ENCODE results near the gene KDM4C.
A peak's percentile ranks its signal among the peaks of the same experiment; 100 is the strongest.

Gene KDM4C

GRCh38 chr9:7108936-7109335 is 351.2 kb downstream of the KDM4C start:
- DNase-seq (ENCODE audit: low read depth, low spot score): no peak
- no peak for TF ChIP-seq CTCF (IDR thresholded peaks at IDR 0.05; ENCODE audit: insufficient read depth, low read length, missing control alignments)
- ChIA-PET POLR2A (no interaction called here), CTCF (no interaction called here)
- no peak overlapping the region for H3K4me3 ChIP-seq (ENCODE audit: low read depth, low read length)

- no peak for DNase-seq (ENCODE audit: low read depth, low spot score)
- H3K4me3 ChIP-seq (ENCODE audit: low read depth, low read length): no peak overlapping the region
- ChIA-PET CTCF (no interaction called here), POLR2A (no interaction called here)
- TF ChIP-seq CTCF (IDR thresholded peaks at IDR 0.05; ENCODE audit: insufficient read depth, low read length, missing control alignments): no peak
Observed at GRCh38 chr9:7111413-7111812, 353.6 kb downstream of the KDM4C start.

DNA sequence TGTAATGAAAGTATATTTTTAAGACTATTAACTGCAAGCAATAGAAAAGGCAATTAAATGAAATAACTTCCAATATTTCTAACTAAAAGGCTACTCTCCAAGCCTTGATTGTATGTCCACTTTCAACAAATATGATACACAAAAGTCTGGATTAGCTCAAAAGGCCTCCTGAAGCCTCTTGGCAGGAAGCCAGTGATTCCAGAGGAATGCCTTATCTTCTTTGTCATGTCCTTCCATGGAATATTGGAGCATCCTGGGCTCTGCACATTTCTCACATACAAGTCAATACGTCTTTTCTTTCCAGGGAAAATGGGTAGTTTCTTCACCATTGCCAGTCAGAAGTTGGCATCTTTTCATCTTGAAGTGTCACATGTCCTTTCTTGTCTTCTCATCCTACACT is 357.8 kb downstream of the KDM4C start:
- ChIA-PET CTCF (no interaction called here), POLR2A (no interaction called here)
- DNase-seq (ENCODE audit: low read depth, low spot score): no peak
- TF ChIP-seq CTCF (IDR thresholded peaks at IDR 0.05; ENCODE audit: insufficient read depth, low read length, missing control alignments): no peak
- no peak overlapping the region for H3K4me3 ChIP-seq (ENCODE audit: low read depth, low read length)

DNA sequence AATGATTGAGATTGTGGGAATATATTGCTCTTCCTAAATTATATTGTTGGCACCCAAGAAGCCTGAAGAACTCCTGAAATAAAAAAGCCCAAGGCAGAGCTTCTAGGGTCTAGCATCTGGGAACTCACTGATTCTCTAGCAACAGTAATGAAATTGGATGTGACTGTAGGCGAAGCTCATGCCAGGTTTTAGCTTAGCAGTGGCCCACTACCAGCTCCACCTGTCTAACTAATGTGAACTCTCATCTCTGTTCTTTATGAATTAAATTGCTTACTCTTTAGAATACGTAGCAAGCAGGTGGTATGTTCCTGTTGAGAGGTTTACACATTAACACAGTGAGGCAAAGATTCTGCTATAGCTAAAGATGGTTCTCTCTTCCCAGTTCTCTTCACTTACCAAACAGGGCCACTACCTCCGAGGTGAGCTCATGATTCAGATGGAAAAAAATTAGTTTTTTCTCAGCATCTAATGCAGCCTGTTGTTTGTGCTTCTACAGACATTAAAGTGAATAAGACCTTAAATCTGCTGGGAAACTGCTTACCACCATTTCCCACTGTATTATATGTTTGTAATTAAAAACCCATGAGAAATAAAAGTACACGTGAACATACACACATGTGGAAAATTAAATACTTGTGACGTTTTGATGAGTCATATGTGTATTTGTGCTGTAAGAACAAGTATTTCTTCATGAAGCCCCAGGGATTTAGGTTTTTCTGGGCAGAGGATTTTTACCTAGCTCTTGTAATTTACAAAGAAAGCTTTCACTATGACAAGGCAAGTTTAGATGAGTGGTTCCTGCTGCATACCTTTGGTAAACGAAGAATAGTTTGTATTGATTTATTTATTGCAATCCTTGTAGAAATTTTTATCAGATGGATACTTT is 360.1 kb downstream of the KDM4C start:
- TF ChIP-seq CTCF (IDR thresholded peaks at IDR 0.05; ENCODE audit: insufficient read depth, low read length, missing control alignments): no peak
- CTCF ChIA-PET: interaction anchor here (1.4 kb wide), 1 partner anchor 65 kb away, joined by 6 read pairs; no protein-coding TSS in a partner anchor
- POLR2A ChIA-PET: no interaction called here

DNA sequence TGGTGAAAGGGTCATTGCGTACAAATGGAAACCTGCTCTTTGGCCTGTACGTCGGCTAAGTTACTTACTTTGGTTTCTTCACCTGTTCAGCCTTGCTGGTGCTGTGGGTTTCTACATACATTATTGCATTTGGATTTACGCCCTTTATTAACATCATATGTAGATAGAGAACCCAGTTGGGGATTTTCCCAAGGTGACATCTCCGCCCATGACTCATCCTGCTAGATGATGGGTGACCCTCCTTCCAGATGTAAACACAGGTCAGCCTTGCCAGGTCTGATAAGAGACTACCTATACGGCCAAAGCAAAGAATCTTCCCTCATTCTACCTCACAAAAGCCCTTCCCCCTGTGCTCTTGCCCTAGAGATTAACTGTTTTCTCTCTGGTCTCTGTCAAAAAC is 360.9 kb downstream of the KDM4C start:
- ChIA-PET POLR2A (no interaction called here), CTCF (interaction anchor here (1.4 kb wide), 1 partner anchor 66 kb away, joined by 6 read pairs; no protein-coding TSS in a partner anchor)
- no peak for DNase-seq (ENCODE audit: low read depth, low spot score)
- no peak for TF ChIP-seq CTCF (IDR thresholded peaks at IDR 0.05; ENCODE audit: insufficient read depth, low read length, missing control alignments)
- H3K4me3 ChIP-seq (ENCODE audit: low read depth, low read length): no peak overlapping the region

More for the DNA sequence above, 360.1 kb downstream of the KDM4C start:
- H3K4me3 ChIP-seq (ENCODE audit: low read depth, low read length): no peak overlapping the region
- DNase-seq (ENCODE audit: low read depth, low spot score): peak; percentile 16

DNA sequence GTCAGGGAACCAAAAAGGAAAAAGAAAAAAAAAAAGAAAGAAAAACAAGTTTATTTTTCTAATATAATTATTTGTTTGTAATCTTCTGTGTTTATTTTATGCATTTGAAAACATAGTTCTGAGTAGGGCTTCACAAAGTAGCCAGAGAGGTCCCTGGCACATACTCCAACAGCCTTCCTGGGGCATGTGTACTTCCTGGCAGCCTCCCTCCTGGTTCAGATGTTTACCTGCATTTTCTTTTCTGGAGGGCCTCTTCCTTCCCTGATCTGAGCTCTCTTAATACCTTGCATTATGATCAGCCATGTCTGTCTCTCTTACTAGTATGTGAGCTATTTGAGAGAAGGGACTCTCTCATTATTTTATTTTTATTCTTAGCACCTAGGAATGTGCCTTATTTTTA is 361.8 kb downstream of the KDM4C start:
- no peak overlapping the region for H3K4me3 ChIP-seq (ENCODE audit: low read depth, low read length)
- ChIA-PET POLR2A (no interaction called here), CTCF (no interaction called here)
- DNase-seq (ENCODE audit: low read depth, low spot score): no peak
- no peak for TF ChIP-seq CTCF (IDR thresholded peaks at IDR 0.05; ENCODE audit: insufficient read depth, low read length, missing control alignments)

Data from AG04449 (cell line).